Stomach smooth muscle (tissue), 2 donors: Measurements from ENCODE around the gene RPL37A.

Experiments used
- H3K27ac ChIP-seq: one replicate; pipeline ENCODE4 v1.7.0; 2013; ENCODE audit warnings: mild to moderate bottlenecking, low read length, inconsistent platforms
- H3K27me3 ChIP-seq, 2 donors: one replicate each; pipeline ENCODE4 v1.7.0; 2013; ENCODE audit warnings: low read length in 2 of 2; ENCODE audit not compliant: insufficient read depth in 2 of 2, control insufficient read depth in 1 of 2
- H3K36me3 ChIP-seq, 2 donors: one replicate each; pipeline ENCODE4 v1.7.0; 2013; ENCODE audit warnings: low read length in 2 of 2; ENCODE audit not compliant: control insufficient read depth in 2 of 2, insufficient read depth in 2 of 2
- H3K4me1 ChIP-seq: one replicate; pipeline ENCODE4 v1.7.0; 2013; ENCODE audit warnings: low read length; ENCODE audit not compliant: control insufficient read depth, insufficient read depth
- H3K4me3 ChIP-seq, 2 donors: one replicate each; pipeline ENCODE4 v1.7.0; 2013; ENCODE audit warnings: low read length in 2 of 2
- H3K9ac ChIP-seq, 2 donors: one replicate each; pipeline ENCODE4 v1.7.0; 2013; ENCODE audit warnings: low read length in 2 of 2, mild to moderate bottlenecking in 1 of 2
- H3K9me3 ChIP-seq, 2 donors: one replicate each; pipeline ENCODE4 v1.7.0; 2013; ENCODE audit warnings: low read length in 2 of 2; ENCODE audit not compliant: control insufficient read depth in 2 of 2
- donor health status: healthy.
- donor health status: Pancreatic carcinoma.

RPL37A gene

DNA sequence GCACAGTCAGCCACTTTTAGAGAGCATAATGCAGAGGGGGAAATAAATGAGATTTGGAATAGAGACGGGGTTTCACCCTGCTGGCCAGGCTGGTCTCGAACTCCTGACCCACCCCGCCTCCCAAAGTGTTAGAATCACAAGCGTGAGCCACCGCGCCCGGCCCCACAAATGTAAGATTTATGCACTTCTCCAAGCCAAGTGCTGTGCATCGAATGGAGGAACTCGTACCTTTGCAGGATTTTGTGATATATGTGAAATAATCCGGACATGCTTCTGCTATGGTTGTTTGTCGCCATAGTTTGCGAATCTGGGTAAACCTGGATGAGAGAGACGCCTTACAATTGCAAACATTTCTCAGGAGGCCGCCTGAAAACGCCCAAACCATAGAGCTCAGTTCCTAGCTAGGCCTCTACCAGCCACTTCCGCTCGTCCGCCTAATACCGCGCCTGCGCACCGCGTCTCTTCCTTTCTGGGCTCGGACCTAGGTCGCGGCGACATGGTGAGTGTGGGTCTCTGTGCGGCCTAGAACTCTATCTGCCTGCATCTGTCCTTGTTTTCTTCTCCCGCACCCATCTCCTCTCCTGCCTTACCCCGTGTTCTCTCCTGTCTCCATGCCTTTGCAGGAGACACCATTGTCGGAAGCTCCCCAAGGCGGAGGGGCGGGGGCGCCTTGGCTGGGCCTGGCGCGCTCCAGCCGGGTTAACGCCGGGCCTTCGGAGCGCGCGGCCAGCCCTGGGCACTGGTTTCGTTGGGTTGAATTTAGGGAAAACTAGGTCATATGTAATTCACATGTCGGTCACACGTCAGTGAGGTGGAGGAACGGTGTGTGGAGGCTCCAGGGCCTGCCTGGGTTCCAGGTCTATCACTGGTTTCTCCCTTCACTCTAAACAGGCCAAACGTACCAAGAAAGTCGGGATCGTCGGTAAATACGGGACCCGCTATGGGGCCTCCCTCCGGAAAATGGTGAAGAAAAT, at the start of gene RPL37A:
Gene RPL37A (plus strand): TSS at position 466 of the 974 bp plus-strand sequence. CDS start 31 bp downstream, at position 497.
- peaks cover 20% of the 10 kb centered on the region for H3K4me1 ChIP-seq
- H3K27ac ChIP-seq = peak within 1 kb of the TSS; percentile 87
- H3K9ac ChIP-seq = peak within 1 kb of the TSS; percentile 88 to 97
- peak within 1 kb of the TSS; percentile 72 to 96 for H3K4me3 ChIP-seq
- no peaks in the 10 kb centered on the region for H3K27me3 ChIP-seq
- H3K9me3 ChIP-seq = no peaks in the 10 kb centered on the region
- H3K36me3 ChIP-seq = peaks cover 30 to 37% of the 10 kb centered on the region in 2 donors

- H3K9me3 ChIP-seq = no peaks in the 10 kb centered on the region
- H3K4me3 ChIP-seq = no peak overlapping the region
- H3K27me3 ChIP-seq = no peaks in the 10 kb centered on the region
- H3K4me1 ChIP-seq = no peaks in the 10 kb centered on the region
- no peak overlapping the region for H3K27ac ChIP-seq
- H3K36me3 ChIP-seq = peaks cover 41 to 54% of the 10 kb centered on the region in 2 donors
- H3K9ac ChIP-seq = no peak overlapping the region
These were observed 48.3 kb upstream of the RPL37A start for GRCh38 chr2:216450346-216450745.

DNA sequence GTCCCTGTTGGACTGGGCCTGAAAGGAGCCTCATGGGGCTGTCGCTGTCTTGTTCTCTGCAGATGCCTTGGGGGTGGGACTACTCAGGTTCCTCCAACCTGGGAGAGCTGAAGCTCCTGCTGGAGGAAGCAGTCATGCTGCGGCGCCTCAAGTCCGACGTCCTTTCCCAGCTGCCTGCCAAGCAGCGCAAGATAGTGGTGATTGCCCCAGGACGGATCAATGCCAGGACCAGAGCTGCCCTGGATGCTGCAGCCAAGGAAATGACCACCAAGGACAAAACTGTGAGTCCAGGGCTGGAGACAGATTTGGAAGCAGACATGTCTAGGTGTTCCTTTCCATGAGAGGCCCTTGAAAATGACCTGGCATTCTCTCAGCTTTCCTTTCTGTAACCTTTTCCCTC, 47.9 kb upstream of the RPL37A start:
- H3K4me1 ChIP-seq = no peaks in the 10 kb centered on the region
- H3K27ac ChIP-seq = no peak overlapping the region
- H3K9me3 ChIP-seq = no peaks in the 10 kb centered on the region
- H3K9ac ChIP-seq = no peak overlapping the region
- no peaks in the 10 kb centered on the region for H3K27me3 ChIP-seq
- peaks cover 41 to 54% of the 10 kb centered on the region in 2 donors for H3K36me3 ChIP-seq
- H3K4me3 ChIP-seq = no peak overlapping the region

- no peak overlapping the region for H3K27ac ChIP-seq
- no peaks in the 10 kb centered on the region for H3K9me3 ChIP-seq
- H3K4me3 ChIP-seq = no peak overlapping the region
- H3K27me3 ChIP-seq = no peaks in the 10 kb centered on the region
- H3K9ac ChIP-seq = no peak overlapping the region
- peaks cover 20 to 25% of the 10 kb centered on the region in 2 donors for H3K36me3 ChIP-seq
- no peaks in the 10 kb centered on the region for H3K4me1 ChIP-seq
These were observed 44.6 kb upstream of the RPL37A start for GRCh38 chr2:216453955-216454614.

GRCh38 chr2:216463148-216463547, 35.5 kb upstream of the RPL37A start:
- Histone ChIP-seq H3K9me3 (no peaks in the 10 kb centered on the region), H3K27ac (no peak overlapping the region), H3K36me3 (peaks cover 6 to 13% of the 10 kb centered on the region in 2 donors), H3K27me3 (no peaks in the 10 kb centered on the region), H3K9ac (no peak overlapping the region), H3K4me3 (no peak overlapping the region), H3K4me1 (no peaks in the 10 kb centered on the region)

GRCh38 chr2:216464104-216464720, 34.4 kb upstream of the RPL37A start:
- H3K36me3 ChIP-seq = peaks cover 10 to 14% of the 10 kb centered on the region in 2 donors
- H3K4me3 ChIP-seq = no peak overlapping the region
- no peaks in the 10 kb centered on the region for H3K4me1 ChIP-seq
- no peaks in the 10 kb centered on the region for H3K9me3 ChIP-seq
- no peak overlapping the region for H3K9ac ChIP-seq
- no peaks in the 10 kb centered on the region for H3K27me3 ChIP-seq
- no peak overlapping the region for H3K27ac ChIP-seq

GRCh38 chr2:216465579-216466195, 33.0 kb upstream of the RPL37A start:
- Histone ChIP-seq H3K9ac (no peak overlapping the region), H3K4me3 (no peak overlapping the region), H3K27me3 (no peaks in the 10 kb centered on the region), H3K27ac (no peak overlapping the region), H3K9me3 (no peaks in the 10 kb centered on the region), H3K4me1 (no peaks in the 10 kb centered on the region), H3K36me3 (peaks cover 10 to 14% of the 10 kb centered on the region in 2 donors)

GRCh38 chr2:216467845-216468244, 30.8 kb upstream of the RPL37A start:
- Histone ChIP-seq H3K9ac (no peak overlapping the region), H3K27me3 (no peaks in the 10 kb centered on the region), H3K27ac (no peak overlapping the region), H3K9me3 (no peaks in the 10 kb centered on the region), H3K4me3 (no peak overlapping the region), H3K36me3 (peaks cover 13% of the 10 kb centered on the region in 2 donors), H3K4me1 (no peaks in the 10 kb centered on the region)

GRCh38 chr2:216469661-216470060, 29.0 kb upstream of the RPL37A start:
- H3K36me3 ChIP-seq = peaks cover 11 to 13% of the 10 kb centered on the region in 2 donors

DNA sequence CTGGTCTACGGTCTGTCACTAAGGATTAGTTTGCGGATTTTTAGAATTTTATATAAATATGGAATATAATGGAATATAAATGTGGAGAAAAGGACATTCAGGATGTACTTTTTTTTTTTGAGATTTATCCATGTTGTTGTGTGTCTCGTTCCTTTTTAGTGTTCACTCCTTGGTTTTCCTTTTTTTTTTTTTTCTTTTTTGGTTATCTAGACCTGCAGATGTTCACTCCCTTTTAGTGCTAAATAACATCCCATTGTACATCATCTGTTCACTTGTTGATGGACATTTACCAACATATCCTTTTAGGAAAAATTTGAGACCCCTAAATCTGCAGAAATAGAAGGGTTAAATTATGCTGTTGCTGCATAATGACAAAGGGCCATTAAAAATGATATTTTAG, 25.5 kb upstream of the RPL37A start:
- no peak overlapping the region for H3K27ac ChIP-seq
- no peak overlapping the region for H3K4me3 ChIP-seq
- no peak overlapping the region for H3K9ac ChIP-seq
- H3K27me3 ChIP-seq = no peaks in the 10 kb centered on the region
- no peaks in the 10 kb centered on the region for H3K4me1 ChIP-seq
- peaks cover 7 to 23% of the 10 kb centered on the region in 2 donors for H3K36me3 ChIP-seq
- H3K9me3 ChIP-seq = no peaks in the 10 kb centered on the region

More at GRCh38 chr2:216469661-216470060, 29.0 kb upstream of the RPL37A start:
- Histone ChIP-seq H3K27me3 (no peaks in the 10 kb centered on the region), H3K4me3 (no peak overlapping the region), H3K4me1 (no peaks in the 10 kb centered on the region), H3K27ac (no peak overlapping the region), H3K9ac (no peak overlapping the region), H3K9me3 (no peaks in the 10 kb centered on the region)
